ENCODE data around the gene DNAH17. TPM values are rescaled to one million over a fixed set of nuclear protein-coding genes. Genes with fewer than 3 reads are reported as not detected.

DNAH17 gene
- total RNA-seq, 1 donor = not detected

GRCh38 chr17:78417531-78417909, 159.7 kb downstream of the DNAH17 start:
- no peak for DNase-seq (ENCODE audit: low read depth)
- no peak overlapping the region for H3K4me3 ChIP-seq (ENCODE audit: low read depth, low read length)
- TF ChIP-seq, protein P1, sequence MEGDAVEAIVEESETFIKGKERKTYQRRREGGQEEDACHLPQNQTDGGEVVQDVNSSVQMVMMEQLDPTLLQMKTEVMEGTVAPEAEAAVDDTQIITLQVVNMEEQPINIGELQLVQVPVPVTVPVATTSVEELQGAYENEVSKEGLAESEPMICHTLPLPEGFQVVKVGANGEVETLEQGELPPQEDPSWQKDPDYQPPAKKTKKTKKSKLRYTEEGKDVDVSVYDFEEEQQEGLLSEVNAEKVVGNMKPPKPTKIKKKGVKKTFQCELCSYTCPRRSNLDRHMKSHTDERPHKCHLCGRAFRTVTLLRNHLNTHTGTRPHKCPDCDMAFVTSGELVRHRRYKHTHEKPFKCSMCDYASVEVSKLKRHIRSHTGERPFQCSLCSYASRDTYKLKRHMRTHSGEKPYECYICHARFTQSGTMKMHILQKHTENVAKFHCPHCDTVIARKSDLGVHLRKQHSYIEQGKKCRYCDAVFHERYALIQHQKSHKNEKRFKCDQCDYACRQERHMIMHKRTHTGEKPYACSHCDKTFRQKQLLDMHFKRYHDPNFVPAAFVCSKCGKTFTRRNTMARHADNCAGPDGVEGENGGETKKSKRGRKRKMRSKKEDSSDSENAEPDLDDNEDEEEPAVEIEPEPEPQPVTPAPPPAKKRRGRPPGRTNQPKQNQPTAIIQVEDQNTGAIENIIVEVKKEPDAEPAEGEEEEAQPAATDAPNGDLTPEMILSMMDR (IDR thresholded peaks at IDR 0.05; ENCODE audit: insufficient read depth, low read depth, low read length) = no peak

GRCh38 chr17:78416791-78417530, 160.2 kb downstream of the DNAH17 start:
- TF ChIP-seq, protein P1 (IDR thresholded peaks at IDR 0.05; ENCODE audit: insufficient read depth, low read depth, low read length) = no peak
- no peak overlapping the region for H3K4me3 ChIP-seq (ENCODE audit: low read depth, low read length)
- DNase-seq (ENCODE audit: low read depth) = peak; percentile 88

- TF ChIP-seq, protein P1 (IDR thresholded peaks at IDR 0.05; ENCODE audit: insufficient read depth, low read depth, low read length) = no peak
- peak; percentile 66 for DNase-seq (ENCODE audit: low read depth)
- H3K4me3 ChIP-seq (ENCODE audit: low read depth, low read length) = no peak overlapping the region
Observed at GRCh38 chr17:78415821-78416711, 161.1 kb downstream of the DNAH17 start.

GRCh38 chr17:78414178-78415162, 162.7 kb downstream of the DNAH17 start:
- TF ChIP-seq, protein P1 (IDR thresholded peaks at IDR 0.05; ENCODE audit: insufficient read depth, low read depth, low read length) = no peak
- H3K4me3 ChIP-seq (ENCODE audit: low read depth, low read length) = no peak overlapping the region
- DNase-seq (ENCODE audit: low read depth) = no peak

GRCh38 chr17:78412403-78412802, 164.8 kb downstream of the DNAH17 start:
- DNase-seq (ENCODE audit: low read depth) = peak; percentile 56
- H3K4me3 ChIP-seq (ENCODE audit: low read depth, low read length) = no peak overlapping the region
- TF ChIP-seq, protein P1 (IDR thresholded peaks at IDR 0.05; ENCODE audit: insufficient read depth, low read depth, low read length) = peak; percentile 54

GRCh38 chr17:78411241-78411857, 165.8 kb downstream of the DNAH17 start:
- TF ChIP-seq, protein P1 (IDR thresholded peaks at IDR 0.05; ENCODE audit: insufficient read depth, low read depth, low read length) = no peak
- peak; percentile 92 for DNase-seq (ENCODE audit: low read depth)
- H3K4me3 ChIP-seq (ENCODE audit: low read depth, low read length) = no peak overlapping the region

All from fibroblast of villous mesenchyme (primary cell).